ENCODE results near the gene CDKAL1.

The CDKAL1 gene

DNA sequence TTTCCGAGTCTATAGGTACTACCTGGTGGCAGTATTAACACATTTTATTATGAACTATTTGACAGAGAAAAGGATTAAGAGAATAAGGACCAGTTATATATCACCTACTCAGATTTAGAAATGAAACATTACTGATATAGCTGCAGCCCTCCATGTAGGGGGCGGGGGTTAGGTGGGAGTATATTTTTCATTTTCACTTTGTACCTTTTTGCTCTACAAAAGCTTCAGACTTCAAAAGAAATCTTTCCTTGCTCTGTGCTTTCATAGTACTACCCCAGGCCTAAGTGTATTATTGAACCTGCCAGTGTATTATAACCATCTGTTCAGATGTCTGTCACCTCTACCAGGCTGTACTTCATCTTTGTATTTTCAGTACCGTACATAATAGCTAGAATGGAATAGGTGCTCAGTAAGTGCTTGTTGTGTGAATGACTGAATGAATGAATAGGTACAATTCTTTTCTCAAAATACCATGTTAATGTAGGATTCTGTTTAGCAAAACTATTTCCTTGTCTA is 43.0 kb downstream of the CDKAL1 start:
- no peak overlapping the region for H2AFZ ChIP-seq
- TF ChIP-seq, protein P1, sequence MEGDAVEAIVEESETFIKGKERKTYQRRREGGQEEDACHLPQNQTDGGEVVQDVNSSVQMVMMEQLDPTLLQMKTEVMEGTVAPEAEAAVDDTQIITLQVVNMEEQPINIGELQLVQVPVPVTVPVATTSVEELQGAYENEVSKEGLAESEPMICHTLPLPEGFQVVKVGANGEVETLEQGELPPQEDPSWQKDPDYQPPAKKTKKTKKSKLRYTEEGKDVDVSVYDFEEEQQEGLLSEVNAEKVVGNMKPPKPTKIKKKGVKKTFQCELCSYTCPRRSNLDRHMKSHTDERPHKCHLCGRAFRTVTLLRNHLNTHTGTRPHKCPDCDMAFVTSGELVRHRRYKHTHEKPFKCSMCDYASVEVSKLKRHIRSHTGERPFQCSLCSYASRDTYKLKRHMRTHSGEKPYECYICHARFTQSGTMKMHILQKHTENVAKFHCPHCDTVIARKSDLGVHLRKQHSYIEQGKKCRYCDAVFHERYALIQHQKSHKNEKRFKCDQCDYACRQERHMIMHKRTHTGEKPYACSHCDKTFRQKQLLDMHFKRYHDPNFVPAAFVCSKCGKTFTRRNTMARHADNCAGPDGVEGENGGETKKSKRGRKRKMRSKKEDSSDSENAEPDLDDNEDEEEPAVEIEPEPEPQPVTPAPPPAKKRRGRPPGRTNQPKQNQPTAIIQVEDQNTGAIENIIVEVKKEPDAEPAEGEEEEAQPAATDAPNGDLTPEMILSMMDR (IDR thresholded peaks at IDR 0.05): no peak
- no peaks in the 10 kb centered on the region for H3K27me3 ChIP-seq (ENCODE audit: control insufficient read depth, insufficient read depth, low read length)
- H3K4me1 ChIP-seq: no peaks in the 10 kb centered on the region
- no peak overlapping the region for H3K4me3 ChIP-seq (ENCODE audit: low read depth, low read length)
- H3K4me2 ChIP-seq (ENCODE audit: low read length): no peak overlapping the region
- H3K9me3 ChIP-seq (ENCODE audit: control insufficient read depth, low read length): no peaks in the 10 kb centered on the region
- no peaks in the 10 kb centered on the region for H3K36me3 ChIP-seq (ENCODE audit: control insufficient read depth, insufficient read depth, low read length)
- H3K79me2 ChIP-seq: no peaks in the 10 kb centered on the region
- no peak overlapping the region for H3K27ac ChIP-seq
- H3K9ac ChIP-seq: no peak overlapping the region

DNA sequence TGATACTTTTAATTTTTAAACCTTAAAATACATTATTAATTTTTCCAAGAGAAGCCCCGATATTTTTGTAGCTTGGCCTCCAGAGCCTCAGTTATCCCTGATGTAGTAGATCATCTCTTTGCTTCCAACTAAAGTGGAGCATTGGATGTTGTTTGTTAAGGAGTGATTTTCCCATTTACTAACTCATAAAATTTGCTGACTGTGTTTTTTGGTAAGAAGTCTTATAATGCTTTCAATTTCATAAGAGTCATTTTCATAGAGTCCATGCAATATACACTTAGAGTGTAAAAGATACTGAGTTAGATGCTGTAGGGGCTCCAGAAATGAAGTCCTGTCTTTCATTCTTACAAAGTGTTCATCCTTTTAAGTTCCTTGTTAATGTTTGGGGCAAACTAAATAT is 46.8 kb downstream of the CDKAL1 start:
- Histone ChIP-seq H3K4me1 (no peaks in the 10 kb centered on the region), H3K27ac (no peak overlapping the region), H3K36me3 (ENCODE audit: control insufficient read depth, insufficient read depth, low read length) (no peaks in the 10 kb centered on the region), H3K4me2 (ENCODE audit: low read length) (no peak overlapping the region), H3K9me3 (ENCODE audit: control insufficient read depth, low read length) (no peaks in the 10 kb centered on the region), H3K79me2 (no peaks in the 10 kb centered on the region), H3K27me3 (ENCODE audit: control insufficient read depth, insufficient read depth, low read length) (no peaks in the 10 kb centered on the region), H2AFZ (no peak overlapping the region), H3K9ac (no peak overlapping the region), H3K4me3 (ENCODE audit: low read depth, low read length) (no peak overlapping the region)
- TF ChIP-seq, protein P1 (IDR thresholded peaks at IDR 0.05): no peak

DNA sequence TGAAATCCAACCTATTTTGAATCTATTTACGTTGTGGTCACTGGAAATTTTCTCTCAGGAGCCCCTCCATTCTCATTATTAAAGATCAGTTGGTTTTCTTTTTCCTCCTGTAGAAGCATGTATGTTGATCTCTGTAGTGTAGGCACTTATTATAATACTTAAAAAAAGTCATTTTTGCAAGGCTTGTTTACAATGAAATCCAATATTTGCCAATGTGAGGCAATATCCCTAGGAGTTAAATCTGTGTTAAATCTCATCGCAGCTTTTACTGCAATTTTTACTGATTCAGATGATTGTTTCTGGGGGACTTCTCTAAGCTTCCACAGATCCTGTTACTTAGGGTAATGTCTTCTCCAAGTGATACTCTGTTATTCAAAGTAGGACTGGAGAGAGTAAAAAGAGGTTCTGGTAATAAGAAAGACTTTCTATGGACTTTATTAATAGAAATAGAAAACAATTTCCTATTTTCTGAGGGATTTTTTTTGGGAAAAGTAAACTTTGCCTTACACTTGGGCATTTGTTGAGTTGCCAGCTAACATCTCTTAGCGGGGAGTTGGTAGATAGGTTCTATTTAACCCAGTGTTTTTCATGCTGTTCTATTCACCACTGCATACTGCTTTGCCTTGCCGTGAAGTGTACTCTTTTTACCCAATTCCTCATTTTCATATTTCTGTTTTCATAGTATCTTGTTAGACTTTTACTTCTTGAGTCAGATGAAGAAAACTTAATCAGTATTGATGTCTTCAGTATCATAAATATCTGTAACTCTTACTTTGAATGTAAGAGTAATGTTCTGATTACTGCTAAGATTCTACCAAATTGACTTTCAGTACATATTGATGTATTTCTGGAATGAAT is 48.6 kb downstream of the CDKAL1 start:
- no peak overlapping the region for H3K4me2 ChIP-seq (ENCODE audit: low read length)
- TF ChIP-seq, protein P1 (IDR thresholded peaks at IDR 0.05): no peak
- no peak overlapping the region for H2AFZ ChIP-seq

DNA sequence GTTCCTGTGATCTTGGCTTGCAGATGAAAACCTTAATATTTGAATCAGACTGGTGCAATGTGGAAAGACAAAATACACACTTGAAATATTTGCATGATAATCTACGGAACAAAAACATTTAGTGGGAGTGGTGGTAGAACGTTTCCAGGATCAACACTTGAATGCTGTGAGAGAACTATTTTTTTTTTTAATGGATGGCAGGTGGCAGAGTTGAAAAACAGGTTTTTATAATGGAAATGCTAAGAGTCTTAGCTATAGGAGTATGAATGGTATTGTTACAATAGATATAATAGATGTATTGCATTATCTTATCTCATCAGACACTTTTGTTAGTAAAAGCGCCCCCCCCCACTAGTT is 49.2 kb downstream of the CDKAL1 start:
- Histone ChIP-seq H3K9me3 (ENCODE audit: control insufficient read depth, low read length) (no peaks in the 10 kb centered on the region), H3K27me3 (ENCODE audit: control insufficient read depth, insufficient read depth, low read length) (no peaks in the 10 kb centered on the region), H3K4me1 (no peaks in the 10 kb centered on the region), H3K79me2 (no peaks in the 10 kb centered on the region), H3K9ac (no peak overlapping the region), H3K4me2 (ENCODE audit: low read length) (no peak overlapping the region), H3K4me3 (ENCODE audit: low read depth, low read length) (no peak overlapping the region), H3K27ac (no peak overlapping the region), H2AFZ (no peak overlapping the region), H3K36me3 (ENCODE audit: control insufficient read depth, insufficient read depth, low read length) (no peaks in the 10 kb centered on the region)
- TF ChIP-seq, protein P1 (IDR thresholded peaks at IDR 0.05): no peak

More for the DNA sequence above, 48.6 kb downstream of the CDKAL1 start:
- no peaks in the 10 kb centered on the region for H3K79me2 ChIP-seq
- no peaks in the 10 kb centered on the region for H3K36me3 ChIP-seq (ENCODE audit: control insufficient read depth, insufficient read depth, low read length)
- no peak overlapping the region for H3K9ac ChIP-seq
- H3K27ac ChIP-seq: no peak overlapping the region
- H3K4me1 ChIP-seq: no peaks in the 10 kb centered on the region
- no peaks in the 10 kb centered on the region for H3K27me3 ChIP-seq (ENCODE audit: control insufficient read depth, insufficient read depth, low read length)
- H3K4me3 ChIP-seq (ENCODE audit: low read depth, low read length): no peak overlapping the region
- no peaks in the 10 kb centered on the region for H3K9me3 ChIP-seq (ENCODE audit: control insufficient read depth, low read length)

All from parathyroid adenoma (tissue), 2 donors.